ENCODE data around the gene NKAP.
"Not testable (repeated sequence)": the region's sequence is repeated elsewhere in the genome, so short reads cannot be mapped to it uniquely, and the experiment has no call there.

NKAP gene

GRCh38 chrX:119935215-119935874, 8.2 kb downstream of the NKAP start:
- no peak for DNase-seq

DNA sequence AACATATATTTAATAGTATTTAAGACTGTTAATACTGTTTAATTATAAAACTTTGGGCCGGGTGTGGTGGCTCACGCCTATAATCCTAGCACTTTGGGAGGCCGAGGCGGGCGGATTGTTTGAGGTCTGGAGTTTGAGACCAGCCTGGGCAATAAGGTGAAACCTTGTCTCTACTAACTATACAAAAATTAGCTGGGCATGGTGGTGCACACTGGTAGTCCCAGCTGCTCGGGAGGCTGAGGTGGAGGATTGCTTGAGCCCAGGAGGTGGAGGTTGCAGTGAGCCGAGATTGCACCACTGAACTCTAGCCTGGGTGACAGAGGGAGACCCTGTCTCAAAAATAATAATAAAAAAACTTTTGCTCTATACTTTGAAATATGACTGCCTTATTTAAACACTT, 21.2 kb downstream of the NKAP start:
- DNase-seq: not testable (repeated sequence)

GRCh38 chrX:119919835-119920585, 23.5 kb downstream of the NKAP start:
- no peak for DNase-seq

- no peak for DNase-seq
Measured at GRCh38 chrX:119917877-119918276, 25.7 kb downstream of the NKAP start.

GRCh38 chrX:119916310-119916709, 27.2 kb downstream of the NKAP start:
- DNase-seq: no peak

GRCh38 chrX:119900976-119901375, 42.6 kb downstream of the NKAP start:
- DNase-seq: no peak

DNA sequence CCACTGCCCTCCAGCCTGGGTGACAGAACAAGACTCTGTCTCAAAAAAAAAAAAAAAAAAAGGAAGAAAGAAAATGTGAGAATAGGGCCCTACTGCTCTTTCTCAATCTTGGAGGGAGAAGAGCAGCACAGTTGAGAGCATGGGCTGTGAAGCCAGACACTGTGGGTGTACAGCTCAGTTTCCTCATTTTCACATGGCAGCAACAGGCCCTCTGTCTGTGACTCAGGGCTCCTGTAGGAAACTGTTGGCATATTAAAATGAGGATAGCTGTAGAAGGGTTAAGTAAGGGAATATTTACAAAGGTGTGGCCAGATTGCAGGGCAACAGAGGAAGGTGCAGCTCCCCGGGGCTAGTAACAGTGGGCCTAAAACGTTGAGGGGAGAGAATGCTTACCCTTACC, 44.4 kb downstream of the NKAP start:
- peak; percentile 50 for DNase-seq

- peak; percentile 67 for DNase-seq
Measured at GRCh38 chrX:119895843-119896326, 47.7 kb downstream of the NKAP start, which contains the start of gene AKAP14. TSS of gene AKAP14 (plus strand) at chrX:119895893. CDS start at chrX:119903224, 7,331 bp downstream.

DNA sequence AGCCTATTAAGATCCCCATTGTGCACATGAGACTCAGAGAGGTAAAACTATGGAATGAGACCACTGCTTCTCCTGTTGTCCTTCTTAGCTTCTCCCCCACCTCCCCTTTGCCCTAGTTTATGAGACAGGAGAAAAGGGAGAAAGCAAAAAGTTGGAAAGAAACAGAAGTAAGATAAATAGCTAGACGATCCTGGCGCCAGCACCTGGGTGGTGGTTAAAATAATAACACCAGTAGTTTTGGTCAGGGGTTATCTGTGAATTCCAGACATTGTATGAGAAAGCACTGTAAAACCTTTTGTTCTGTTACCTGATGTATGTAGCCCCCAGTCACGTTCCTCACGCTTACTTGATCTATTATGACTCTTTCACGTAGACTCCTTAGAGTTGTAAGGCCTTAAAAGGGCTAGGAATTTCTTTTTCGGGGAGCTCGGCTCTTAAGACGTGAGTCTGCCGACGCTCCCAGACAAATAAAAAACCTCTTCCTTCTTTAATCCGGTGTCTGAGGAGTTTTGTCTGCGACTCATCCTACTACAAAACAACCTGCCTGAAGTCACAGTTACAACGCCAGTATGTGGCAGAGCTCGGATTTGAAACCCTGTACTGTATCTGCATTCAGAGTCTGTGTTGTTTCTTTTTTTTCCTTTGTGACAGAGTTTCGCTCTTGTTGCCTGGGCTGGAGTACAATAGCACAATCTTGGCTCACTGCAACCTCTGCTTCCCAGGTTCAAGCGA, 51.4 kb downstream of the NKAP start:
- DNase-seq: not testable (repeated sequence)

DNA sequence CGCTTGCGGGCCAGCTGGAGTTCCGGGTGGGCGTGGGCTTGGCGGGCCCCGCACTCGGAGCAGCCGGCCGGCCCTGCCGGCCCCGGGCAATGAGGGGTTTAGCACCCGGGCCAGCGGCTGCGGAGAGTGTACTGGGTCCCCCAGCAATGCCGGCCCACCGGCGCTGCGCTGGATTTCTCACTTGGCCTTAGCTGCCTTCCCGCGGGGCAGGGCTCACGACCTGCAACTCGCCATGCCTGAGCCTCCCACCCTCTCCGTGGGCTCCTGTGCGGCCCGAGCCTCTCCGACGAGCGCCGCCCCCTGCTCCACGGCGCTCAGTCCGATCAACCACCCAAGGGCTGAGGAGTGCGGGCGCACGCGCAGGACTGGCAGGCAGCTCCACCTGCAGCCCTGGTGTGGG, 52.9 kb downstream of the NKAP start:
- not testable (repeated sequence) for DNase-seq

DNA sequence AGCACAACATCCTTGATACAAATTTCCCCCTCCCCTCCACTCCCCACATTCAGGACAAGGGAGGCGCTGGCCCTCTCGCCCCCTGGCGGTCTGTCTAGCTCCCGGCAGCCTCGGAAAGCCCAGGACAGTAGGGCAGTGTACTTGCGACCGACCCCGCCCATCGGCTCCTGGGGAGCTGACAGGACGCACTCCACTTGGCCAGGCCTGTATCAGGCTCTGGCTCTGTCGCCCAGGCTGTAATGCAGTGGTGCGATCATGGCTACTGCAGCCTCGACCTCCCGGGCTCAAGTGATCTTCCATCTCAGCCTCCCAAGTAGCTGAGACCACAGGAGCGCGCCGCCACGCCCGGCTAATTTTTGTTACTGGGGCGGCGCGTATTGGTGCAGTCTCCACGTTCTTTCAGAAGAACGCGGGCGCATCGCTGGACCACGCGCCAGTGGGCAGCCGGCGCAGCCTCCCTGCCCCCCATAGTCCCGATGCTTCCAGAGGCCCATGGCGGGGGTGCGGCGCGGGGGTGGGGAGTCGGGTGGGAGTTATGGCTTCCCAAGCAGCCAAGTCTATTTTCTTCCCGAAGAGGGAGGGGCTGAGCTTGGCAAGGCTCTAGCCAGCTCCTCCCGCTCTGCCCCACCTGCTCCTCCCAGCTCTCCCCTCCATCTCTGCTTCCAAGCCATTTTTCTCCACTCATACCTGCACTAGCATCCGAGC, 55.7 kb downstream of the NKAP start:
- peak; percentile 83 for DNase-seq

GRCh38 chrX:119885554-119886428, 57.8 kb downstream of the NKAP start:
- DNase-seq: peak; percentile 23

GRCh38 chrX:119880552-119881437, 62.8 kb downstream of the NKAP start:
- peak; percentile 60 for DNase-seq

DNA sequence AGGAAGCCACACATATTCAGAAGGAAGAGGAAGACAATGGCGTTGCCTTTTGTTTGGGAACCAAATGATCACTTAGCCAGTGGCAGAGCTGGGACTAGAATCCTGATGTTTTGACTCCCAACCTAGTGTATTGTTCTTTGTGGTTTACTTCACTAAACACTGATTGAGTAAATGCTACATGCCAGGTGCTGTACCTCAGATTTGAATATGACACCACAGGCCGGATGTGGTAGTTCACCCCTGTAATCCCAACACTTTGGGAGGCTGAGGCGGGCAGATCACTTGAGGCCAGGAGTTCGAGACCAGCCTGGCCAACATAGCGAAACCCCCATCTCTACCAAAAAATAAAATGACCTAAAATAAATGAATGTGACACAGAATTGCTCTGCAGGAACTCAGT, 63.5 kb downstream of the NKAP start:
- DNase-seq: no peak

DNA sequence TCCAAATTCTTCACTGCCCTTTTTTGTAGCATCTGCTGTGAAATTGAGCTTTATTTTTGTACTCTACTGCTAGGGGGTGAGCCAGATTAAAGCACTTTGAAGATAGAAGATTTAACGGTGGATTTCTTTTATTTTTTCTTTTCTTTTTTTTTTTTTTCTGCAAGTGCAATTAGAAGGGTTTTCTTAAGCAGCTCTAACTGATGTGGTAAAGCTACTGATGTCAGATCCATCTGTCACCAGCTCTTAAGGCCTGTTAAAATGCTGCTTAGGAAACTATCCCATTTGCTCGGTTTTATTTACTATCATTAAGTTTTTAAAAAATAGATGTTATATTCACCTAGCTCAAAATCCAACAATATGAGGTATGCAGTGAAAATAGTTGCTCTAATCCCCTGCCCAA, 64.8 kb downstream of the NKAP start:
- no peak for DNase-seq

DNA sequence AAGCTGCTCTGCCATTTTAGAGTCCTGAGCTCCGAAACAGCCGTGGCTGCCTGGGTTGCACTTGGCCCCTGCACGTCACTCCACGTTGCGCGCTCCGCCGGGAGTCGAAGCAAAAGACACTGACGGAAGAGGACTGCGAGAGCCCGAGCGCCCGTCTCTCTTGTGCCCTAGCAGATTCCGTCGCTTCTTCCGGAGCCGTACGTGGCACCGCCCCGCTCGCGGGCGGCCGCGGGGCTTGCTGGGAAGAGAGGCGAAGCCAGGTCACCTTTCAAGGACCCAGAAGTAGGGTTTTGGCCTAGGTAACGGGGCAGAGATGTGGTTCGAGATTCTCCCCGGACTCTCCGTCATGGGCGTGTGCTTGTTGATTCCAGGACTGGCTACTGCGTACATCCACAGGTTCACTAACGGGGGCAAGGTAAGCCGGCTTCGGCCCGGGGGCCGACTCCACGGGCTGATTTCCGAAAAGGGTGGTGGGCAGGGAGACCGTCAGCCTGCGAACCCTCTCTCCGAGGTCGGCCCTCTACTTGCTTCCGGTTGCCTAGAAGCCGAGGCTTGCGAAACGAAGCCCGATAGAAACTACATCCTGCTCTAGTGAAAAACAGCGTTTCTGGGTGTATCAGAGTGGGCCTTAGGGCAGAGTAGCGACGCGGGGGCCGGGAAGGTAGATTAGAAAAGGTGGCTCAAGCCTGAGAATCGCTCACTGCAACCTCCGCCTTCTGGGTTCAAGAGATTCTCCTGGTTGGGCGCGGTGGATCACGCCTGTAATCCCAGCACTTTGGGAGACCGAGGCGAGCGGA, 71.8 kb downstream of the NKAP start, which contains the start of the genes NDUFA1 and RNF113A:
Gene NDUFA1 (plus strand): TSS at position 234 of the 797 bp plus-strand sequence. CDS start 80 bp downstream, at position 314.
Gene RNF113A (minus strand): TSS at position 135 of the 797 bp plus-strand sequence. CDS start 120 bp downstream, at position 15.
- DNase-seq: peak; percentile 93

DNA sequence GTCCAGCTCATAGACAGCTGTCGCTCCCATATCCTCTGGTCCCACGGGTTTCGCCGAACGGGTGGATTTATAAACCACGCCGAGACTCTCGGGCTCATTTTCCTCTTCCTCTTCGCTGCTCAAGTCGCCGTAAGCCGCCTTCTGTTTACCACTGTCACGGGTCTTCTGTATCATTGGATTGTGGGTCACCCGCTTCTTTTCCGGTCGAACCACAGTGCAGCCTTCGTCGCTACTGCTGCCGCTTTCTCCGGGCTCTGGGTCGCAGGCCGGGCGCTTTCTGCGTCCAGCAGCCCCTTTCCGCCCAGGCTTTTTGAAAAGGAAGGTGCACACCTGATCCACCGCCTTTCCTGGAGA, 72.3 kb downstream of the NKAP start:
- peak; percentile 66 for DNase-seq

All from NCI-H69 (cell line).